AG09319 (cell line): ENCODE results near the gene ACSS3.
A peak's percentile ranks its signal among the peaks of the same experiment; 100 is the strongest.

Experiments used
- DNase-seq: peaks from one replicate; pipeline ENCODE4 v3.0.0-alpha.2; 2010; ENCODE audit warnings: low read depth; ENCODE audit errors: extremely low read depth
- CTCF ChIP-seq: IDR thresholded peaks from 2 replicates; pipeline ENCODE4 v1.5.1; 2011; ENCODE audit warnings: low read depth, mild to moderate bottlenecking, inconsistent platforms, low read length, moderate library complexity

The ACSS3 gene

GRCh38 chr12:81252228-81252627 is 174.3 kb downstream of the ACSS3 start:
- no peak for DNase-seq
- TF ChIP-seq CTCF: no peak

- no peak for TF ChIP-seq CTCF
- DNase-seq: no peak
Observed at GRCh38 chr12:81253360-81253759, 175.5 kb downstream of the ACSS3 start.

GRCh38 chr12:81255456-81255855 is 177.6 kb downstream of the ACSS3 start:
- no peak for TF ChIP-seq CTCF
- DNase-seq: no peak

- no peak for DNase-seq
- TF ChIP-seq CTCF: no peak
Observed at GRCh38 chr12:81255947-81256346, 178.1 kb downstream of the ACSS3 start.

- peak; percentile 20 for DNase-seq
- peak; percentile 54 for TF ChIP-seq CTCF
Observed at GRCh38 chr12:81257947-81258551, 180.2 kb downstream of the ACSS3 start.

- TF ChIP-seq CTCF: no peak
- no peak for DNase-seq
Observed at GRCh38 chr12:81259360-81259759, 181.5 kb downstream of the ACSS3 start.

- DNase-seq: no peak
- TF ChIP-seq CTCF: no peak
Observed at GRCh38 chr12:81261508-81262207, 183.8 kb downstream of the ACSS3 start.
